Measurements from ENCODE around the gene ZNF583.

ZNF583 gene

DNA sequence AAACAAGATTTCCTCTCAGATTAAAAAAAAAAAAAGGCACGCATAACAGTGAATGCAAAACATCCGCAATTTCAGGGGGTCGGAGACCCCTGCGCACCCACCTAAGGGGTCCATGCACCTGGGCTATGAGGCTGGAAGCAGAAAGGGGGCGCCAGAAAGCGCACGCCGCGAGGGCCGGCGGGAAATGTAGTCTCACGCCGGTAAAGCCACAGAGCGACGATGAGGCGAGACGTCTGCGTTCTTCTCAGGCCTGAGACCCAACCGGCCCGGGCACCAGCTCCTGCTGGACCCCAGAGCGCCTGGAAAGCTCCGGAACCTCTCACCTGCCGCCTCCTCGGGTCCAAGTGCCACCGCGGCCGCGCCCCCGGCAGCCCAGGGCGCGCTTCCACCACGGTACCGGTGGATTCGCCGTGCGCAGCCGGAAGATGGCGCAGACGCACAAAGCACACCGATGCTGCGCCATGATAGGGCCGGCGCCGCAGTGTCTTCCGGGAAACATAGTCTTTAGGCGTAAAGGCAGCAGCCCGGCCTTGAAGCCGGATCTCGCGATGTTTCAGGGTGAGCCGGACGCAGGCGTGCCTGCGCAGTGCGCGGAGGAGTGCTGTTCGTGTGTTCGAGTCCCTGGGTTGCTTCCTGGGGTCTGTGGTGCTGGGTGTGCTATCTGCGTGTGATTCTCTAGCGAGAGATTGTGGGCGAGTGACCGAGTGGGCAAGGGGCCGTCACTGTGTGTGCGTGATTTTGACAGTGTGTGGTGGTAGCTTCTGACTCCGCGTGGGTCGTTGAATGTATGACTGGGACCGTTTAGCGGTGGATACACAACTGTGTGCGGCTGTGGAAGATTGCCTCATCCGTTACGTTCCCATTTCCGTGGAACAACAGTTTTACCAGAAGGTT is 10.8 kb upstream of the ZNF583 start, which contains the start of gene ZNF582:
Gene ZNF582 (minus strand): TSS at position 416 of the 894 bp plus-strand sequence. CDS start 1,782 bp downstream, outside the sequence.
- Histone ChIP-seq H3K36me3 (ENCODE audit: control insufficient read depth, low read length) (no peaks in the 10 kb centered on the region), H3K79me2 (ENCODE audit: control insufficient read depth, low read length) (no peaks in the 10 kb centered on the region), H4K20me1 (ENCODE audit: control insufficient read depth, insufficient read depth, low read depth, low read length) (no peaks in the 10 kb centered on the region), H3K4me1 (ENCODE audit: control insufficient read depth, low read length) (peaks cover 11% of the 10 kb centered on the region), H3F3A (ENCODE audit: control insufficient read depth, insufficient read depth) (no peaks in the 10 kb centered on the region; the same call in 1 of the 2 replicates), H3K27ac (ENCODE audit: low read depth, low read length) (peak within 1 kb of the TSS; percentile 44), H3K4me3 (ENCODE audit: low read length) (peak within 1 kb of the TSS; percentile 79), H3K4me2 (ENCODE audit: low read length) (peak within 1 kb of the TSS; percentile 59), H3K9me3 (ENCODE audit: control insufficient read depth, insufficient read depth, low read length) (peaks cover 39% of the 10 kb centered on the region), H3K27me3 (ENCODE audit: control insufficient read depth, low read length) (no peaks in the 10 kb centered on the region), H3K9me2 (replicated peaks; ENCODE audit: control insufficient read depth, low read length) (no peaks in the 10 kb centered on the region)
- TF ChIP-seq EZH2phosphoT487 (IDR thresholded peaks at IDR 0.05; ENCODE audit: borderline replicate concordance, low read length) = no peak
- TF ChIP-seq, protein P1, sequence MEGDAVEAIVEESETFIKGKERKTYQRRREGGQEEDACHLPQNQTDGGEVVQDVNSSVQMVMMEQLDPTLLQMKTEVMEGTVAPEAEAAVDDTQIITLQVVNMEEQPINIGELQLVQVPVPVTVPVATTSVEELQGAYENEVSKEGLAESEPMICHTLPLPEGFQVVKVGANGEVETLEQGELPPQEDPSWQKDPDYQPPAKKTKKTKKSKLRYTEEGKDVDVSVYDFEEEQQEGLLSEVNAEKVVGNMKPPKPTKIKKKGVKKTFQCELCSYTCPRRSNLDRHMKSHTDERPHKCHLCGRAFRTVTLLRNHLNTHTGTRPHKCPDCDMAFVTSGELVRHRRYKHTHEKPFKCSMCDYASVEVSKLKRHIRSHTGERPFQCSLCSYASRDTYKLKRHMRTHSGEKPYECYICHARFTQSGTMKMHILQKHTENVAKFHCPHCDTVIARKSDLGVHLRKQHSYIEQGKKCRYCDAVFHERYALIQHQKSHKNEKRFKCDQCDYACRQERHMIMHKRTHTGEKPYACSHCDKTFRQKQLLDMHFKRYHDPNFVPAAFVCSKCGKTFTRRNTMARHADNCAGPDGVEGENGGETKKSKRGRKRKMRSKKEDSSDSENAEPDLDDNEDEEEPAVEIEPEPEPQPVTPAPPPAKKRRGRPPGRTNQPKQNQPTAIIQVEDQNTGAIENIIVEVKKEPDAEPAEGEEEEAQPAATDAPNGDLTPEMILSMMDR (IDR thresholded peaks at IDR 0.05; ENCODE audit: low read depth, low read length, poor library complexity, severe bottlenecking) = peak; percentile 94

DNA sequence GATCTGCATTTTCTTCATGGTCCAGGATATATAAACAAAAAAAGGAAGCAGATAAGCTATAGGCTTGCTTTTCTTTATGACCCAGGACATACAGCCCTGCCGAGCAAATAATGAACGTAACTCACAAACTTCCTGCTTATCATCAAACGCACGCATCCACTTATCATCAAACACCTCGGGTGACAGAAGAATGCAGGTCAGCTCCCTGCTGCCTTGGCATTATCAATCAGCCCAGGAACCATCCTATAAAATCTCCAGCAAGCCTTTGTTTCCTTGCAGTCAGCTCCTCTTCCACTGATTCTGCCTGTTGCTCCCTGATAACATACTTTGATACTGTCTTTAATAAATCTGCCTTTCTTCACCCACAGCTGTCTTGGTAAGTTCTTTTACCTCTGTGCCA is 5.3 kb upstream of the ZNF583 start:
- no peaks in the 10 kb centered on the region for H4K20me1 ChIP-seq (ENCODE audit: control insufficient read depth, insufficient read depth, low read depth, low read length)
- H3K9me2 ChIP-seq (replicated peaks; ENCODE audit: control insufficient read depth, low read length) = no peaks in the 10 kb centered on the region
- no peaks in the 10 kb centered on the region; the same call in 1 of the 2 replicates for H3F3A ChIP-seq (ENCODE audit: control insufficient read depth, insufficient read depth)
- H3K36me3 ChIP-seq (ENCODE audit: control insufficient read depth, low read length) = no peaks in the 10 kb centered on the region
- no peak overlapping the region for H3K27ac ChIP-seq (ENCODE audit: low read depth, low read length)
- H3K4me2 ChIP-seq (ENCODE audit: low read length) = no peak overlapping the region
- no peak overlapping the region for H3K4me3 ChIP-seq (ENCODE audit: low read length)
- H3K79me2 ChIP-seq (ENCODE audit: control insufficient read depth, low read length) = no peaks in the 10 kb centered on the region
- TF ChIP-seq EZH2phosphoT487 (IDR thresholded peaks at IDR 0.05; ENCODE audit: borderline replicate concordance, low read length) = no peak
- TF ChIP-seq, protein P1 (IDR thresholded peaks at IDR 0.05; ENCODE audit: low read depth, low read length, poor library complexity, severe bottlenecking) = no peak
- no peaks in the 10 kb centered on the region for H3K27me3 ChIP-seq (ENCODE audit: control insufficient read depth, low read length)
- H3K9me3 ChIP-seq (ENCODE audit: control insufficient read depth, insufficient read depth, low read length) = peaks cover 55% of the 10 kb centered on the region
- H3K4me1 ChIP-seq (ENCODE audit: control insufficient read depth, low read length) = peaks cover 7% of the 10 kb centered on the region

DNA sequence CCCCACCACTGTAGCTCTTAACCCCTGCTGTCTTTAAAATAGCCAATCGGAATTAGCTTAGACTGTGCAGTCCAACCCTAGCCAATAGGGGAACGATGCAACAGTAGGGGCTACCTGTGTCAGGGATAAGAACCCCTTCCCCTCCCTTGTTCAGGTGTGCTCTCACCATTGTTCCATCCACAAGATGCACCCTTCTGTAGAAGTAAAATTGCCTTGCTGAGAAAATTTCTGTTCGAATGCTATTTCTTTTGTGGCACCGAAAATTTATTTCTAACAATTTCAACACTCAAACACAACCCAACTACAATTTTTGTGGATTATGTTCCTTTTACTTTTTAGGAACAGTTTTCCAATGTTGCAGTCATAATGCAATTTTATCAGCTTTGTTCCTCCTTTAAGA is 3.6 kb upstream of the ZNF583 start:
- no peak overlapping the region for H3K4me2 ChIP-seq (ENCODE audit: low read length)
- H3K9me3 ChIP-seq (ENCODE audit: control insufficient read depth, insufficient read depth, low read length) = peaks cover 52% of the 10 kb centered on the region
- no peaks in the 10 kb centered on the region for H3K79me2 ChIP-seq (ENCODE audit: control insufficient read depth, low read length)
- no peaks in the 10 kb centered on the region for H3F3A ChIP-seq (ENCODE audit: control insufficient read depth, insufficient read depth)
- H3K27ac ChIP-seq (ENCODE audit: low read depth, low read length) = no peak overlapping the region
- H3K27me3 ChIP-seq (ENCODE audit: control insufficient read depth, low read length) = no peaks in the 10 kb centered on the region
- peaks cover 5% of the 10 kb centered on the region for H3K36me3 ChIP-seq (ENCODE audit: control insufficient read depth, low read length)
- H4K20me1 ChIP-seq (ENCODE audit: control insufficient read depth, insufficient read depth, low read depth, low read length) = no peaks in the 10 kb centered on the region
- peaks cover 13% of the 10 kb centered on the region for H3K4me1 ChIP-seq (ENCODE audit: control insufficient read depth, low read length)
- no peak overlapping the region for H3K4me3 ChIP-seq (ENCODE audit: low read length)
- H3K9me2 ChIP-seq (replicated peaks; ENCODE audit: control insufficient read depth, low read length) = no peaks in the 10 kb centered on the region
- TF ChIP-seq, protein P1 (IDR thresholded peaks at IDR 0.05; ENCODE audit: low read depth, low read length, poor library complexity, severe bottlenecking) = no peak
- TF ChIP-seq EZH2phosphoT487 (IDR thresholded peaks at IDR 0.05; ENCODE audit: borderline replicate concordance, low read length) = no peak
